Left ventricle myocardium inferior (tissue), 1 donor: ENCODE data around the gene SLC25A25. TPM values are rescaled to one million over a fixed set of nuclear protein-coding genes. Genes with fewer than 3 reads are reported as not detected.

Source experiments
- DNase-seq: peaks from one replicate; pipeline ENCODE4 v3.0.0-alpha.2; 2020
- H3K27ac ChIP-seq: fragments of 200-600 bp; replicated peaks from 2 replicates; pipeline ENCODE4 v1.8.0; 2021
- H3K27me3 ChIP-seq: fragments of 200-600 bp; 2 replicates; pipeline ENCODE4 v1.8.0; 2021; ENCODE audit warnings: low read depth
- H3K36me3 ChIP-seq: fragments of 200-600 bp; 2 replicates; pipeline ENCODE4 v1.8.0; 2021
- H3K4me1 ChIP-seq: fragments of 200-600 bp; 2 replicates; pipeline ENCODE4 v1.8.0; 2021
- H3K4me3 ChIP-seq: fragments of 200-600 bp; 2 replicates; pipeline ENCODE4 v1.8.0; 2021; ENCODE audit warnings: mild to moderate bottlenecking, moderate library complexity
- H3K9me3 ChIP-seq: fragments of 200-600 bp; replicated peaks from 2 replicates; pipeline ENCODE4 v1.8.0; 2021
- CTCF ChIP-seq: fragments of 200-600 bp; IDR thresholded peaks from 2 replicates; pipeline ENCODE4 v1.8.0; 2021; ENCODE audit warnings: antibody characterized with exemption, mild to moderate bottlenecking, borderline replicate concordance
- intact Hi-C: fragments of 100-400 bp; cut with micrococcal nuclease; formaldehyde crosslinking; loops from one replicate; pipeline ENCODE4 v1.11.0; 2022
- total RNA-seq: library from RNA; stranded (reverse); fragmentation: NEBNext Ultra II Directional; extraction: Animal tissue kit (Norgen Biotek cat#: 25700); gene quantifications from one replicate; pipeline ENCODE4 v1.2.1, GENCODE V29; 2021
- donor health status: DM: no; HTN: yes; CAD: no; lungs with severe emphysema.

Gene SLC25A25
- total RNA-seq, 1 donor from 2014 or later, result 5.4 TPM

- intact Hi-C loops, result no loop called here
- H3K36me3 ChIP-seq, result no peaks in the 10 kb centered on the region
- no peak overlapping the region for H3K4me3 ChIP-seq
- TF ChIP-seq CTCF, result no peak
- peak overlapping the region; percentile 36 for H3K27ac ChIP-seq
- H3K4me1 ChIP-seq, result peaks cover 15% of the 10 kb centered on the region
- no peak for DNase-seq
- H3K27me3 ChIP-seq, result no peaks in the 10 kb centered on the region
- H3K9me3 ChIP-seq, result no peaks in the 10 kb centered on the region
Measured at GRCh38 chr9:128054087-128054486, 13.9 kb upstream of the SLC25A25 start.

GRCh38 chr9:128055344-128056040 is 12.5 kb upstream of the SLC25A25 start:
- Histone ChIP-seq H3K9me3 (no peaks in the 10 kb centered on the region), H3K4me3 (no peak overlapping the region), H3K27me3 (no peaks in the 10 kb centered on the region), H3K36me3 (no peaks in the 10 kb centered on the region), H3K4me1 (peaks cover 17% of the 10 kb centered on the region), H3K27ac (peak overlapping the region; percentile 71)
- intact Hi-C loops, result no loop called here
- no peak for TF ChIP-seq CTCF
- peak; percentile 27 for DNase-seq

- no peak for TF ChIP-seq CTCF
- H3K27ac ChIP-seq, result peak overlapping the region; percentile 71
- intact Hi-C loops, result no loop called here
Measured at GRCh38 chr9:128056086-128056485, 11.9 kb upstream of the SLC25A25 start.

GRCh38 chr9:128056887-128057723 is 10.9 kb upstream of the SLC25A25 start:
- Histone ChIP-seq H3K36me3 (peaks cover 11% of the 10 kb centered on the region), H3K9me3 (no peaks in the 10 kb centered on the region), H3K4me3 (no peak overlapping the region), H3K27ac (peak overlapping the region; percentile 71), H3K27me3 (no peaks in the 10 kb centered on the region), H3K4me1 (peaks cover 34% of the 10 kb centered on the region)
- no peak for DNase-seq
- no peak for TF ChIP-seq CTCF
- intact Hi-C loops, result no loop called here

More at GRCh38 chr9:128056086-128056485, 11.9 kb upstream of the SLC25A25 start:
- peaks cover 23% of the 10 kb centered on the region for H3K4me1 ChIP-seq
- no peak overlapping the region for H3K4me3 ChIP-seq
- H3K27me3 ChIP-seq, result no peaks in the 10 kb centered on the region
- peaks cover 2% of the 10 kb centered on the region for H3K36me3 ChIP-seq
- DNase-seq, result no peak
- no peaks in the 10 kb centered on the region for H3K9me3 ChIP-seq

- Histone ChIP-seq H3K36me3 (peaks cover 19% of the 10 kb centered on the region), H3K4me3 (no peak overlapping the region), H3K27ac (no peak overlapping the region), H3K27me3 (no peaks in the 10 kb centered on the region), H3K4me1 (peaks cover 41% of the 10 kb centered on the region), H3K9me3 (no peaks in the 10 kb centered on the region)
- intact Hi-C loops, result no loop called here
- TF ChIP-seq CTCF, result no peak
- no peak for DNase-seq
Measured at GRCh38 chr9:128057724-128058409, 10.2 kb upstream of the SLC25A25 start.
